Mucosa of stomach (tissue), 1 donor: Measurements from ENCODE around the gene PPP1R12B.
"Not testable (repeated sequence)": the region's sequence is repeated elsewhere in the genome, so short reads cannot be mapped to it uniquely, and the experiment has no call there.

Experiments used
- H3K27me3 ChIP-seq: one replicate; pipeline ENCODE4 v1.7.0; 2013; ENCODE audit warnings: mild to moderate bottlenecking, low read length; ENCODE audit not compliant: control insufficient read depth, insufficient read depth
- H3K36me3 ChIP-seq: one replicate; pipeline ENCODE4 v1.7.0; 2013; ENCODE audit warnings: low read length; ENCODE audit not compliant: control insufficient read depth, insufficient read depth
- H3K4me1 ChIP-seq: one replicate; pipeline ENCODE4 v1.7.0; 2013; ENCODE audit warnings: mild to moderate bottlenecking, low read length; ENCODE audit not compliant: control insufficient read depth, insufficient read depth
- H3K4me3 ChIP-seq: one replicate; pipeline ENCODE4 v1.7.0; 2013; ENCODE audit warnings: low read length
- H3K9ac ChIP-seq: one replicate; pipeline ENCODE4 v1.7.0; 2013; ENCODE audit warnings: mild to moderate bottlenecking, low read length, moderate library complexity
- H3K9me3 ChIP-seq: one replicate; pipeline ENCODE4 v1.7.0; 2013; ENCODE audit warnings: mild to moderate bottlenecking, low read length, moderate library complexity; ENCODE audit not compliant: control insufficient read depth
- donor health status: Pancreatic carcinoma.

Gene PPP1R12B

DNA sequence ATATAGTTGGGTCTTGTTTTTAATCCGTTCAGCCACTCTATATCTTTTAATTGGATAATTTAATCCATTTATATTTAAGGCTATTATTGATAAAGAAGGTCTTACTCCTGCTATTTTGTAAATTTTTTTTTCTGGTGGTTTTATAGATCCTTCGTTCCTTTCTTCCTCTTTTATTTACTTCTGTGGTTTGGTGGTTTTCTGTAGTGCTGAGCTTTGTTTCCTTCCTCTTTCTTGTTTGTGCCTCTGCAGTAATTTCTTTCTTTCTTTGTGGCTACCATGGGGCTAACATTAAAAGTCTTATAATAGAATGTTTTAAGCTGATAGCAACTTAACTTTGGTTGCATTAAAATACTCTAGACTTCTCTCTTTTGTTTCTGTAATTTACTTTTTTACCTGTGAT, 135.5 kb downstream of the PPP1R12B start:
- H3K4me1 ChIP-seq, H3K4me3 ChIP-seq, H3K9ac ChIP-seq, H3K27me3 ChIP-seq, H3K36me3 ChIP-seq, H3K9me3 ChIP-seq: not testable (repeated sequence)

GRCh38 chr1:202484820-202485219, 136.3 kb downstream of the PPP1R12B start:
- not testable (repeated sequence) for H3K9me3 ChIP-seq, H3K36me3 ChIP-seq, H3K4me1 ChIP-seq, H3K4me3 ChIP-seq, H3K9ac ChIP-seq, H3K27me3 ChIP-seq

DNA sequence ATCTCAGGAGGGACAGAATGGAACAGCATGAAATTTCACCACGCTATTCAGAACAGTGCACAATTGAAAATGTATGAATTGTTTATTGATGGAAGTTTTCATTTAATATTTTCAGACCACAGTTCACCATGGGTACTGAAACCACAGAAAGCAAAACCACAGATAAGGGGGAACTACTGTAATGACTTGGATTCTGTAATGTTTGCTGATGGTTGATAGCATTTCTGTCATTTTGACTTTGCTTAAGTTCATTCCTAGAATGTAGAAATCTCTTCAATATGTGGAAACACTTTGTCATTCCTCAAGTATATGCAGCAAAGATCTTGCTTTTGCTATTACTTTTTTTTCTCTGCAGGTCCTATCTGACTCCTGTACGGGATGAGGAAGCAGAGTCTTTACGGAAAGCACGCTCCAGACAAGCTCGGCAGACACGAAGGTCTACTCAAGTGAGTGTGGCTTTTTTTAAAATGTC, 139.7 kb downstream of the PPP1R12B start:
- H3K4me3 ChIP-seq, H3K27me3 ChIP-seq, H3K9me3 ChIP-seq: not testable (repeated sequence)

DNA sequence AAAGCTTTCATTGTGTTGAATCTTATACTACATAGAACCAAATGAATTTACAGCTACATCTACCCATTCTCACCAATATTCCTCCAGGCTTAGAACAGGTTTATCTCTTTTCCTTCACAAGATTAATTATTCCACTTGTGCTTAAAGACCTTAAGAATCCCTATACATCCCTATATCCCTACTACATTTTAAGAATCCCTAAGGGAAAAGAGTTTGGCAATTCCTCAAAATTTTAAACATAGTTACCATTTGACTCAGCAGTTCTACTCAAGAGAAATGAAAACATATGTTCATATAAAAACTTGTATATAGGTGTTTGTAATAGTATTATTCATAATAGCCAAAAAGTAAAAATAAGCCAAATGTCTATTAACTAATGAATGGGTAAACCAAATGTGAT, 140.6 kb downstream of the PPP1R12B start:
- not testable (repeated sequence) for H3K4me1 ChIP-seq, H3K27me3 ChIP-seq, H3K4me3 ChIP-seq, H3K9me3 ChIP-seq, H3K9ac ChIP-seq, H3K36me3 ChIP-seq

More for the DNA sequence above, 139.7 kb downstream of the PPP1R12B start:
- not testable (repeated sequence) for H3K4me1 ChIP-seq, H3K36me3 ChIP-seq, H3K9ac ChIP-seq

DNA sequence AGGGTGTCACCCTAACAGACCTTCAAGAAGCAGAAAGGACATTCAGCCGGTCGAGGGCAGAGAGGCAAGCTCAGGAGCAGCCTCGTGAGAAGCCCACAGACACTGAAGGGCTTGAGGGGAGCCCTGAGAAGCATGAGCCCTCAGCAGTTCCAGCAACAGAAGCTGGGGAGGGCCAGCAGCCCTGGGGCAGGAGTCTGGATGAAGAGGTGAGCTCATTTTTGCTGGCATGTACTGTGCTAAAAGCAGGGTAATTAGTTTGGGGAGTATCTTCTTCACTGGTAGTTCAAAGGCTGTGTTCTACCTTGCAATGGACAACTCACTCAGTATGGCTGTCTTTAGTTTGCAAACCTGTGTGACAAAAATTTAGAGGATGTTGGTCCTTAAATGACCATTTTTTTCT, 144.6 kb downstream of the PPP1R12B start:
- not testable (repeated sequence) for H3K9me3 ChIP-seq, H3K4me1 ChIP-seq, H3K36me3 ChIP-seq, H3K9ac ChIP-seq, H3K4me3 ChIP-seq, H3K27me3 ChIP-seq

GRCh38 chr1:202498542-202498941, 150.0 kb downstream of the PPP1R12B start:
- H3K4me3 ChIP-seq, result no peak overlapping the region
- no peaks in the 10 kb centered on the region for H3K27me3 ChIP-seq
- H3K36me3 ChIP-seq, result no peaks in the 10 kb centered on the region
- no peaks in the 10 kb centered on the region for H3K4me1 ChIP-seq
- H3K9ac ChIP-seq, result no peak overlapping the region
- no peaks in the 10 kb centered on the region for H3K9me3 ChIP-seq

DNA sequence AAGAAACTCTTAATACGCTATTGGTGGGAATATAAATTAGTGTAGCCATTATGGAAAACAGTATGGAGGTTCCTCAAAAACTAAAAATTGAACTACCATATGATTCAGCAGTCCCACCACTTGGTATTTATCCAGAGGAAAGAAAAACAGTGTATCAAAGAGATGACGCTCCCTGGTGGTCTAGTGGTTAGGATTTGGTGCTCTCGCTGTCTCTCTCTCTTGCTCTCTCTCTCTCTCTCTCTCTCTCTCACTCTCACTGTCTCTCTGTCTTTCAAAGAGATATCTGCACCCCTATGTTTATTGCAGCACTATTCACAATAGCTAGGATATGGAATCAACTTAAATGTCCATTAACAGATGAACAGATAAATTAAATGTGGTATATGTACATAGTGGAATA, 151.5 kb downstream of the PPP1R12B start:
- H3K27me3 ChIP-seq, H3K4me1 ChIP-seq, H3K4me3 ChIP-seq, H3K9ac ChIP-seq, H3K9me3 ChIP-seq, H3K36me3 ChIP-seq: not testable (repeated sequence)

DNA sequence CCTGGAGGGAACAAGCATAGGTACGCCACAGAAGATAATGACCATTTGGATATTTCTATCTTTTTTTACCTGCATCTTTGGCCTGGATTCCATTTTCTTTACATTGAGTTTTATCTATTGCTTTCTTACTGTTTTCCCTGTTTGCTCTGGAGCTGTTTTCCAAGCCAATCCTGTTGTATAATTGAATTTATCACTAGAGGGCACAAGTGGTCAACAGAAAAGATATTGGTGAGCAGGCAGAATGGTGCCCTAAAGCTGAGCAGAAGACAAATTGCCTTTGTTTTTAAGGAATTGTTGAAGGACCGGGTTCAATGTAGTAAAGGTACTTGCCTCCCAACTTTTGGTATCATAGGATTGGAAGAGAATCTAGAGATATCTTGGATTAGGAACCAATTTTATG, 152.8 kb downstream of the PPP1R12B start:
- no peak overlapping the region for H3K9ac ChIP-seq
- no peaks in the 10 kb centered on the region for H3K9me3 ChIP-seq
- no peaks in the 10 kb centered on the region for H3K36me3 ChIP-seq
- no peak overlapping the region for H3K4me3 ChIP-seq
- H3K4me1 ChIP-seq, result no peaks in the 10 kb centered on the region
- H3K27me3 ChIP-seq, result no peaks in the 10 kb centered on the region

DNA sequence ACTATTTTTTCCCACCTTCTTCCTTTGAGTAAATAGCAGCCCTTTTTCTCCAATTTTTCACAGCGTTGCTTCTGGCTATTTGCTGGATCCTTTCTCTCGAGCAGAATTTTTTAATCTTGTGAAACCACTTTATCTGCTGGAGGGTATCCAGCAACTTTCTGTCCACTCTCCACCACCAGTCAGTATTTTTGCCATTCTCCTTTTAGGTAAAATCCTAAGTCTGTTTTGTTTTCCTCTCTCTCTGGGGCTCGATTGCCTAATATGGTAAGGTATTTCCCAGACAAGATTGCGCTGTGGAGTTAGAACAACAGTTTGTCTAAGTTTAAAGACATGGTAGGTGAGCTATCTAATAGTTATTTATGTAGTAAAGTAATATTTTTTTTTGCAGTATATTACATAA, 156.9 kb downstream of the PPP1R12B start:
- Histone ChIP-seq H3K27me3 (no peaks in the 10 kb centered on the region), H3K4me1 (no peaks in the 10 kb centered on the region), H3K9me3 (no peaks in the 10 kb centered on the region), H3K4me3 (no peak overlapping the region), H3K9ac (no peak overlapping the region), H3K36me3 (no peaks in the 10 kb centered on the region)

- H3K36me3 ChIP-seq, H3K4me3 ChIP-seq: not testable (repeated sequence)
Observed at GRCh38 chr1:202505880-202506575, 157.5 kb downstream of the PPP1R12B start.

GRCh38 chr1:202508863-202509262, 160.4 kb downstream of the PPP1R12B start:
- H3K9ac ChIP-seq, H3K4me3 ChIP-seq, H3K27me3 ChIP-seq, H3K9me3 ChIP-seq, H3K4me1 ChIP-seq, H3K36me3 ChIP-seq: not testable (repeated sequence)

More at GRCh38 chr1:202505880-202506575, 157.5 kb downstream of the PPP1R12B start:
- not testable (repeated sequence) for H3K9ac ChIP-seq, H3K4me1 ChIP-seq, H3K27me3 ChIP-seq, H3K9me3 ChIP-seq

- H3K9me3 ChIP-seq, H3K4me1 ChIP-seq, H3K27me3 ChIP-seq, H3K9ac ChIP-seq, H3K36me3 ChIP-seq, H3K4me3 ChIP-seq: not testable (repeated sequence)
Observed at GRCh38 chr1:202513875-202514274, 165.4 kb downstream of the PPP1R12B start.

DNA sequence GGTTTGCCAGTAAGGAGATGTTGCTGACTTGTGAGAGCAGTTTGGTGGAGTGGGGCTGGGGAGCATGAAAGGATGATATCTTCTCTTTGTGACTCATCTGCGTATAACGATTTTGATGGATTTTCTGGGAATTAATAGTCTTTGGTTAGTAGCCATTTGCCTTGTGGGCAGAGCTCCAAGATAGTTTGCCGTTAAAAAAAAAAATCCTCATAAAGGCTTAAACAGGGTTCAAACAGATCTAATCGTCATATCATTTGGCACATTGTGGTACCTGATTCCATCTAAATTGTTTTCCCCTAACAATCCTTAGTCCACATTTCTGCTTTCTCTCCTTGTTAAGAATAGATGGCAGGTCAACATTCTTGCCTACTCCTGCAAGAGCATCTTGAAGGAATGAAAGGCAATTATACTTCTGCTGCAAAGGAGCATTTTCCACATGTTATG, 168.0 kb downstream of the PPP1R12B start:
- Histone ChIP-seq H3K9me3 (no peaks in the 10 kb centered on the region), H3K36me3 (no peaks in the 10 kb centered on the region), H3K27me3 (no peaks in the 10 kb centered on the region), H3K4me3 (no peak overlapping the region), H3K4me1 (no peaks in the 10 kb centered on the region), H3K9ac (no peak overlapping the region)
